GM12878 (cell line): Measurements from ENCODE around the gene SORBS2. TPM values are rescaled to one million over a fixed set of nuclear protein-coding genes. Genes with fewer than 3 reads are reported as not detected.

Experiments
- HDAC6 ChIP-seq: fragments of 200-600 bp; sonication (generic); IDR thresholded peaks from one replicate; pipeline ENCODE4 v1.8.0; 2017; ENCODE audit warnings: antibody characterized with exemption; ENCODE audit not compliant: unreplicated experiment
- MTA3 ChIP-seq: IDR thresholded peaks from 2 replicates; pipeline ENCODE4 v1.6.1; 2012; ENCODE audit warnings: low read length, inconsistent platforms, borderline replicate concordance
- PML ChIP-seq: IDR thresholded peaks from 2 replicates; pipeline ENCODE4 v1.6.1; 2012; ENCODE audit warnings: low read length, inconsistent platforms
- SMARCA5 ChIP-seq: fragments of 450-650 bp; IDR thresholded peaks from 2 replicates; pipeline ENCODE4 v1.6.1; 2017; ENCODE audit warnings: mild to moderate bottlenecking
- ZNF24 ChIP-seq: fragments of 450-650 bp; IDR thresholded peaks from 2 replicates; pipeline ENCODE4 v1.6.1; 2017; ENCODE audit warnings: antibody characterized with exemption, mild to moderate bottlenecking
- polyA plus RNA-seq, 11 experiments: library from polyadenylated mRNA; depleted of rRNA in 4 of 11; unstranded in 6 of 11; stranded (reverse) in 5 of 11; fragments of >200 nt; fragmentation: Nextera tagmentation in 4 of 11; fragmentation: Illumina TruSeq in 1 of 11; extraction: Ambion mirVana in 4 of 11; extraction: Trizol in 1 of 11; gene quantifications; 1 replicate in 1 of 11; 2 replicates in 10 of 11; pipeline versions ENCODE4 v1.2.1 to v1.2.3, GENCODE V29; 2011 to 2016; ENCODE audit warnings: inconsistent platforms in 2 of 11, missing spikeins in 2 of 11, low read depth in 1 of 11
- total RNA-seq, 4 experiments: library from RNA; depleted of rRNA in 3 of 4; stranded (reverse); fragments of >200 nt in 3 of 4; fragmentation: Illumina TruSeq in 1 of 4; extraction: Trizol in 1 of 4; gene quantifications; 2 replicates each; pipeline versions ENCODE4 v1.2.1 to v1.2.3, GENCODE V29; 2013 to 2021
- TF ChIP-seq, protein P1 (sequence below): fragments of 450-650 bp; IDR thresholded peaks from 2 replicates; pipeline ENCODE4 v1.6.1; 2016; ENCODE audit warnings: mild to moderate bottlenecking, moderate library complexity, borderline replicate concordance
- TF ChIP-seq, protein P2 (sequence below): IDR thresholded peaks from 2 replicates; pipeline ENCODE4 v1.6.1; 2012; ENCODE audit warnings: low read length, inconsistent platforms

SORBS2 gene
- total and polyA plus RNA-seq, 10 of the 15 experiments (the other 5 are each of a cell fraction or from before 2014, with no cell fraction given) = 0.06 to 3.0 (median 0.79) TPM

DNA sequence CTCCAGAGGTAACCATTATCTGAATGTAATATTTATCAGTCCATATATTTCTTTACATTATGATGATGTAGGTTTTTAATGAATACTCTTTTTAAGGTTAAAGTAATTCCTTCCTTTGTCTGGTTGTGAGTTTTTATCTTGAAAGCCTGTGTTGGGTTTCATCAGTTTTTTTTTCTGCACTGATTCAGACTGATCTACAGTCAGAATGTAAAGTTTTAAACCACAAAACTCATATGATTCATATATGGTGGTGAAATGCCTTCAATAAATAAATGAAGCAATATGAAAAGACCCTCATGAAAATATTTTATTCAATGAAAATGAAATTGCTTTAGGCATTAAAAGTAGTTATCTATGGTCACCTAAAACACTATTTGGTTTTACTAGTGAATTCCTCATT is 47.1 kb downstream of the SORBS2 start (continued):
- TF ChIP-seq, protein P1, sequence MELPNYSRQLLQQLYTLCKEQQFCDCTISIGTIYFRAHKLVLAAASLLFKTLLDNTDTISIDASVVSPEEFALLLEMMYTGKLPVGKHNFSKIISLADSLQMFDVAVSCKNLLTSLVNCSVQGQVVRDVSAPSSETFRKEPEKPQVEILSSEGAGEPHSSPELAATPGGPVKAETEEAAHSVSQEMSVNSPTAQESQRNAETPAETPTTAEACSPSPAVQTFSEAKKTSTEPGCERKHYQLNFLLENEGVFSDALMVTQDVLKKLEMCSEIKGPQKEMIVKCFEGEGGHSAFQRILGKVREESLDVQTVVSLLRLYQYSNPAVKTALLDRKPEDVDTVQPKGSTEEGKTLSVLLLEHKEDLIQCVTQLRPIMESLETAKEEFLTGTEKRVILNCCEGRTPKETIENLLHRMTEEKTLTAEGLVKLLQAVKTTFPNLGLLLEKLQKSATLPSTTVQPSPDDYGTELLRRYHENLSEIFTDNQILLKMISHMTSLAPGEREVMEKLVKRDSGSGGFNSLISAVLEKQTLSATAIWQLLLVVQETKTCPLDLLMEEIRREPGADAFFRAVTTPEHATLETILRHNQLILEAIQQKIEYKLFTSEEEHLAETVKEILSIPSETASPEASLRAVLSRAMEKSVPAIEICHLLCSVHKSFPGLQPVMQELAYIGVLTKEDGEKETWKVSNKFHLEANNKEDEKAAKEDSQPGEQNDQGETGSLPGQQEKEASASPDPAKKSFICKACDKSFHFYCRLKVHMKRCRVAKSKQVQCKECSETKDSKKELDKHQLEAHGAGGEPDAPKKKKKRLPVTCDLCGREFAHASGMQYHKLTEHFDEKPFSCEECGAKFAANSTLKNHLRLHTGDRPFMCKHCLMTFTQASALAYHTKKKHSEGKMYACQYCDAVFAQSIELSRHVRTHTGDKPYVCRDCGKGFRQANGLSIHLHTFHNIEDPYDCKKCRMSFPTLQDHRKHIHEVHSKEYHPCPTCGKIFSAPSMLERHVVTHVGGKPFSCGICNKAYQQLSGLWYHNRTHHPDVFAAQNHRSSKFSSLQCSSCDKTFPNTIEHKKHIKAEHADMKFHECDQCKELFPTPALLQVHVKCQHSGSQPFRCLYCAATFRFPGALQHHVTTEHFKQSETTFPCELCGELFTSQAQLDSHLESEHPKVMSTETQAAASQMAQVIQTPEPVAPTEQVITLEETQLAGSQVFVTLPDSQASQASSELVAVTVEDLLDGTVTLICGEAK = no peak
- TF ChIP-seq MTA3 (no peak), PML (no peak), ZNF24 (no peak), SMARCA5 (no peak), HDAC6 (no peak)
- TF ChIP-seq, protein P2, sequence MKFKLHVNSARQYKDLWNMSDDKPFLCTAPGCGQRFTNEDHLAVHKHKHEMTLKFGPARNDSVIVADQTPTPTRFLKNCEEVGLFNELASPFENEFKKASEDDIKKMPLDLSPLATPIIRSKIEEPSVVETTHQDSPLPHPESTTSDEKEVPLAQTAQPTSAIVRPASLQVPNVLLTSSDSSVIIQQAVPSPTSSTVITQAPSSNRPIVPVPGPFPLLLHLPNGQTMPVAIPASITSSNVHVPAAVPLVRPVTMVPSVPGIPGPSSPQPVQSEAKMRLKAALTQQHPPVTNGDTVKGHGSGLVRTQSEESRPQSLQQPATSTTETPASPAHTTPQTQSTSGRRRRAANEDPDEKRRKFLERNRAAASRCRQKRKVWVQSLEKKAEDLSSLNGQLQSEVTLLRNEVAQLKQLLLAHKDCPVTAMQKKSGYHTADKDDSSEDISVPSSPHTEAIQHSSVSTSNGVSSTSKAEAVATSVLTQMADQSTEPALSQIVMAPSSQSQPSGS = no peak
